HG03432 (cell line): ENCODE measurements around the gene CCDC47.
"Not testable (repeated sequence)": the region's sequence is repeated elsewhere in the genome, so short reads cannot be mapped to it uniquely, and the experiment has no call there.

Experiments used
- ATAC-seq: cut with Tn5 transposase; IDR thresholded peaks from one replicate; pipeline ENCODE4 v1.9.1; 2021; ENCODE audit warnings: mild to moderate bottlenecking, moderate library complexity; ENCODE audit not compliant: unreplicated experiment

CCDC47 gene

GRCh38 chr17:63740464-63741142, 32.8 kb downstream of the CCDC47 start:
- no peak for ATAC-seq

DNA sequence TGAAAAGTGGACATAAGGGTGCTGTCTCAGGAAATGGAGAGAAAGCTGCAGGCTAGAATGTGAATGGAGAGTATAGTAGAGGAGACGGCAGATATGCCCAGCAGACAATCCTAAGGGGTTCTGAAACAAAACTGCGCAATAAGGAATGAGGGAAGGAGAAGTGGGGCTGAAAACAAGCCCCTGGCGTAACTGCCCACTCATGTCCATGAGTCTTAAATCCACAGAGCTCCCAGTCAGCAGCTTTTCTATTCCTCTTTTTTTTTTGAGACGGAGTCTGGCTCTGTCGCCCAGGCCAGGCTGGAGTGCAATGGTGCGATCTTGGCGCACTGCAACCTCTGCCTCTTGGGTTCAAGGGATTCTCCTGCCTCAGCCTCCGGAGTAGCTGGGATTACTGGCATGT, 37.7 kb downstream of the CCDC47 start:
- ATAC-seq, result no peak

- no peak for ATAC-seq
Measured at GRCh38 chr17:63722403-63722802, 51.0 kb downstream of the CCDC47 start.

GRCh38 chr17:63720194-63720593, 53.2 kb downstream of the CCDC47 start:
- ATAC-seq, result not testable (repeated sequence)

- no peak for ATAC-seq
Measured at GRCh38 chr17:63718988-63719387, 54.4 kb downstream of the CCDC47 start.

- no peak for ATAC-seq
Measured at GRCh38 chr17:63716426-63716825, 57.0 kb downstream of the CCDC47 start.

DNA sequence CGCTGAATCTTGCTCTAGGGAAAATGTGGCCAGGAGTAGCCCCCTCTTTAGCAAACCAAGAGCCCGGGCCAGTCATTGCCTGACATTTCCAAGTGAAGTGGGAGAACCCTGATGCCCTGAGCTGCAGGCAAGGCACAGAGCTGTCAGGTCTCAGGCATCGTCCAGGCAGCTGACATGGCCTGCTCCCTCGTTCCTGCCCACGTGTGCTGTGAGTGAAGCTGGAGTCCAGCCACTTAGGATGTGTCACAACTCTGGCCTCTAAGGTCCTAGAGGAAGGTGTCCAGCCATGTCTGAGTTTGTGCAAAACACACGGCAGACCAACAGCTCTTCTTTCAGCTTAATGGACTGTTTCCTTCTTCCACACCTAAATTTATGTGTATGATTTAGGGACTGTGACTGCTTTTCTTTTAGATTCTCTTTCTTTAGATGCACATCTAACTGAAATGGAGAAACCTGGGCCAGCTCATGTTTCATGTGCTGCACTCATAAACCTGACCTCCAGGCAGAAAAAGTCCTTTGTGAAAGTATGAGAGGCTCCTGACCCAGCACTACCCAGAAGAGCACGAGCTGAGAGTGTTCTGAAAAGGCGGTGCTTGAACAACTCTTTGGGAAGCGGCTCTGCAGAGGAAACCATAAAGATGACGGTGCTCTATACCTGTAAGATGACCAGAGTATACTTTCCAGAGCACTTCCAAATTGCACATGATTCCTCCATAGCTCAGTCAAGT, 58.7 kb downstream of the CCDC47 start:
- ATAC-seq, result no peak

- no peak for ATAC-seq
Measured at GRCh38 chr17:63709110-63709509, 64.3 kb downstream of the CCDC47 start.

DNA sequence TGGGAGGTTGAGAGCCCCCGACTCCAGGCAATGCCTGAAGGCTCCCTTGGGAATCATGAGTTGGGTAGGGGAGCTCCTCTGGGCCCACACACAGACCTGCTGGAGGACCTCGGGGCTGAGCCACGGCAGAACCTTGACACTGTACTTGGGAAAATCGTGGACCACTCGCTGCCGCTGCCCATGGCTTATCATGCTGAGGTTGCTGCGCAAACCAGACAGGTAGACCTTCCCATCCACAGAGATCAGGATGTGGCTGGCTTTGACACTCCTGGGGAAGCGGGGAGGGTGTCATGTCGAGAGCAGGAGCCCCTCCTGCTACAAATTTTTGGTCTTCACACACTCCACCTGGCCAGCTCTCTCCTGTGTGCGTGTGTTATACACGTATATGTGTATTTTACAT, 66.2 kb downstream of the CCDC47 start:
- ATAC-seq, result no peak

DNA sequence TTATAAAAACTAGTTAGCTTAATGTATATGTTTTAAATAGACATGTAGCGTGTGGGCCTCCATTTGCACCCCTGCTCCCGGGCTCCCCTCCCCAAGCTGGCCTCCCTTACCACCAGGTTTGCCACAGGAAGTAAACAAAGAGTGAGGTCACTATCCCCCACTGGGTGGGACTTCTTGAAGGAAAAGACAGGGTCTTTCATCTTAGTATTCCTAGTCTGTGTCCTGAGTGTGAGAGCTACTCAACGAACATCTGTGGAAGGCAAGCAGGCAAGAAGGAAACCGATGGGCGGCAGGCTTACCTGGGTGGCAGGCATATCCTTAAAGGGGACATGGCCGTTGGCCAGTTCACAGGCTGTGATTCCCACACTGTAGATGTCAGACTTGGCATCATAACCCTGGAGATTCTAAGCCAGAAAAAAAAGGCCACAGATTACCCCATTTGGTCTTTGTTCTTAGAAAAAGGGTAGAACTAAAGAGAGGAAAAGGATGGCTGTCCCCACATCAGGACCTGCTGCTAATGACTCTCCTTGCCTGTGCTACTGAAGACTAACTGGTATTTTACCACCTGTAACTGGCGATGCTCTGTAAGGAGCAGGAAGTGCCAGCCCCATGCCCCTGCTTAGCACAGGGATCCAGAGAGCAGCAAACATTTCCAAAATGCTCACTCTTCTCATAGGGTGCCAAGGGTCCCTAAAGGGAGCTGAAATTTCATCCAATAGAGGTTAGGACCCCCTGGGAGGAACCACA, 66.9 kb downstream of the CCDC47 start:
- ATAC-seq, result no peak

DNA sequence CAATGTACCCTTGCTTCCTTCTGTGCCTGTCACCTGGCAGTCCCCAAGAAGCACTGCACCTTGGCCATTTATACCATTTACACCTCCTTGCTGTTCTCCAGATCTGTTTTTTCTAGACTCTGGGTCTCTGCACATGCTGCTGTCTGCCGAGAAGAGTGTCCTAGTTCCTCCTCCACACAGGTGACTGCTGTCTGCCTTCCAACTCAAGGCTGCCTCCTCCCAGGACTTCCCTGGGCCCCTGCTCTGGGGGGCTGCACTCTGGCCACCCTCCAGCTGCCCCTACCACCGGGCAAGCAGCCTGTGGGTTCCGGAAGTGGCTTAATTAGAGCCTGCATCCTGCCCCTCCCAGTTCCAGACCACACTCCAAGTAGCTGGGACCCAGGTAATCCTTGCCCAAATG, 67.7 kb downstream of the CCDC47 start:
- no peak for ATAC-seq

DNA sequence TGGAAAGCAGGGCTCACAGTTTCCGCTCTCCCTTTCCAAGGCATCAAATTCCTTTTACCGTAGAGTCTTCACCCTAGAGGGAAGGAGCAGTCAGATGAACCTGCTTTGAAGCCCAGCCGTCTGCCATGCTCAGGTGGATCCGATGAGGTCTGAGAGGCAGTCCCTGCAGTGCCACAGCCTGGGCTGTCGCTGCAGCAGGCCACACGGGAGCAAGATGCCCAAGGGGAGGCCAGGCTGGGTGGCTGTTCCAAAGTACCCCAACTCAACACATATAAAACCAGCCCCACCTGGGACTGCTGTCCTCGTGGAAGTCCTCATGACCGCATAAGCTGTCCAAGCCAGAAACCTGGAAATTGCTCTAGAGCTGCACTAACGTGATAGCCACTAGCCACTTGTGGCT, 68.6 kb downstream of the CCDC47 start:
- ATAC-seq, result no peak

GRCh38 chr17:63704259-63704576, 69.2 kb downstream of the CCDC47 start:
- no peak for ATAC-seq

GRCh38 chr17:63703556-63704258, 69.7 kb downstream of the CCDC47 start:
- ATAC-seq, result no peak

DNA sequence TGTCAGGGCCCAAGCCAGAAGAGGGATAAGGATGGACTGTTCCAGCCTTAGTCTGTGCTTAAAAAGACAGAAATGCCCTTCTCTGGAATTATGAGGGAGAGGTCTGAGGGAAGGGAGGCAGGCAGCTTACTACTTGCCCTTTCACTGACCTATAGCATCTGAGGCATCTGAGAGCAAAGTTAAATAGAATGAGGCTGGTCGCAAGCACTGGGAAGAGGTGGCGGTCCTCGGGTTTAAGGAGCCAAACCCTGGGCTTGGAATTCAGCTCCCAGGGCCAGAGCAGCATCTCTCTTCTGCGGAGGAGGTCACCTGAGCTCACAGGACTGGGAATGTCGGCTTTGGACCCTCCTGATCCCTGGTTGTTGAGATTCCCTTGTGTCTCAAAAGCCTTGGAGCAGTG, 70.4 kb downstream of the CCDC47 start:
- ATAC-seq, result no peak

DNA sequence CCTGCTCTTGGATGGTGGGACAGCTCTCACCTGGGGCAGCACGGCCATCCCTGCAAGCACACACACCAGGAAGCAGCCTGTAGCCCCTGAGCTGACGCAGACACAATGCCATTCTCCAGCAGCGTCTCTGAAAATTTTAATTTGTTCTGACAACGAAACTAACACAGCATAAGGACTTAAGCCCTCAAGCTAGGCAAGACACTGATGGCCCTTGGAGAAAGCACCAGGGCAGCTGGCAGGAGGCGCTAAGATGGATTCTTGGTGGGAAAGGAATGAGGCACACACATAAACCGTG, 70.7 kb downstream of the CCDC47 start:
- no peak for ATAC-seq

- no peak for ATAC-seq
Measured at GRCh38 chr17:63701868-63702720, 71.3 kb downstream of the CCDC47 start.

GRCh38 chr17:63701456-63701820, 72.0 kb downstream of the CCDC47 start:
- ATAC-seq, result no peak

- ATAC-seq, result no peak
Measured at GRCh38 chr17:63700528-63701455, 72.6 kb downstream of the CCDC47 start.
